ENCODE measurements around the gene CDCP1. TPM values are rescaled to one million over a fixed set of nuclear protein-coding genes. Genes with fewer than 3 reads are reported as not detected.
"Not testable (repeated sequence)": the region's sequence is repeated elsewhere in the genome, so short reads cannot be mapped to it uniquely, and the experiment has no call there.

Gene CDCP1
- polyA plus RNA-seq, 1 donor = 0.34 TPM

- DNase-seq = no peak
Observed at GRCh38 chr3:45055032-45055410, 91.2 kb downstream of the CDCP1 start.

- DNase-seq = no peak
Observed at GRCh38 chr3:45054196-45054857, 91.9 kb downstream of the CDCP1 start.

- DNase-seq = not testable (repeated sequence)
Observed at GRCh38 chr3:45053805-45054195, 92.4 kb downstream of the CDCP1 start.

GRCh38 chr3:45051685-45052084 is 94.5 kb downstream of the CDCP1 start:
- DNase-seq = no peak

- DNase-seq = no peak
Observed at GRCh38 chr3:45049807-45050206, 96.4 kb downstream of the CDCP1 start.

GRCh38 chr3:45048244-45048643 is 97.9 kb downstream of the CDCP1 start:
- DNase-seq = no peak

- no peak for DNase-seq
Observed at GRCh38 chr3:45043728-45044299, 102.4 kb downstream of the CDCP1 start.

- no peak for DNase-seq
Observed at GRCh38 chr3:45042162-45042561, 104.0 kb downstream of the CDCP1 start.

GRCh38 chr3:45041666-45042065 is 104.5 kb downstream of the CDCP1 start:
- DNase-seq = no peak

- peak; percentile 80 for DNase-seq
Observed at GRCh38 chr3:45037720-45038455, 108.3 kb downstream of the CDCP1 start.

- no peak for DNase-seq
Observed at GRCh38 chr3:45035441-45036301, 110.5 kb downstream of the CDCP1 start.

- no peak for DNase-seq
Observed at GRCh38 chr3:45034612-45035252, 111.4 kb downstream of the CDCP1 start.

GRCh38 chr3:45033791-45034190 is 112.4 kb downstream of the CDCP1 start:
- DNase-seq = no peak

Other genes with a start within 250 kb of the CDCP1 start
- gene ZDHHC3, start 170.2 kb downstream of the CDCP1 start, polyA plus RNA-seq (ENCODE audit: insufficient read length) = 41.0 TPM
- gene EXOSC7, start 170.1 kb downstream of the CDCP1 start, polyA plus RNA-seq (ENCODE audit: insufficient read length) = 42.1 TPM
- 126 TPM for gene CLEC3B, start 120.1 kb downstream of the CDCP1 start, polyA plus RNA-seq (ENCODE audit: insufficient read length)
- 1.2 TPM for gene TMEM158, start 79.9 kb upstream of the CDCP1 start, polyA plus RNA-seq (ENCODE audit: insufficient read length)
- gene LARS2, start 242.2 kb upstream of the CDCP1 start, polyA plus RNA-seq (ENCODE audit: insufficient read length) = 15.4 TPM

Measured in hindlimb muscle (tissue), 1 donor.